Measurements from ENCODE around the gene ZNF611. TPM values are rescaled to one million over a fixed set of nuclear protein-coding genes. Genes with fewer than 3 reads are reported as not detected.
A peak's percentile ranks its signal among the peaks of the same experiment; 100 is the strongest.

ZNF611 gene
- total and polyA plus RNA-seq, 2 experiments from 2014 or later = 10.8 to 21.3 TPM

GRCh38 chr19:52669586-52669985 lies 65.3 kb downstream of the ZNF611 start:
- Histone ChIP-seq H3K9me3 (ENCODE audit: low read depth) (no peaks in the 10 kb centered on the region), H3K4me1 (ENCODE audit: insufficient read depth) (peaks cover 6% of the 10 kb centered on the region), H3K9me2 (replicated peaks; ENCODE audit: insufficient read depth) (no peaks in the 10 kb centered on the region), H3K27me3 (no peaks in the 10 kb centered on the region), H3K27ac (peak overlapping the region; percentile 58), H3K36me3 (replicated peaks; ENCODE audit: insufficient read depth, low read depth) (no peaks in the 10 kb centered on the region), H4K20me1 (ENCODE audit: insufficient read depth, poor library complexity, severe bottlenecking) (no peaks in the 10 kb centered on the region), H3K4me3 (no peak overlapping the region), H2AFZ (no peak overlapping the region), H3K4me2 (no peak overlapping the region), H3K79me2 (peaks cover 51% of the 10 kb centered on the region)
- no peak for TF ChIP-seq CTCF (IDR thresholded peaks at IDR 0.05; ENCODE audit: poor library complexity)
- no peak for TF ChIP-seq EZH2phosphoT487 (IDR thresholded peaks at IDR 0.05; ENCODE audit: low read depth, severe bottlenecking, unreplicated experiment)
- no peak for TF ChIP-seq EZH2 (IDR thresholded peaks at IDR 0.05; ENCODE audit: borderline replicate concordance)
- no peak for DNase-seq (ENCODE audit: low spot score)
- WGBS (ENCODE audit: low lambda C conversion rate, missing lambda C conversion rate) = 92% methylated on average over 5 of the region's 5 CpGs

- 80% methylated on average over 6 of the region's 6 CpGs for WGBS (ENCODE audit: low lambda C conversion rate, missing lambda C conversion rate)
Measured at GRCh38 chr19:52667972-52668371, 66.9 kb downstream of the ZNF611 start.

GRCh38 chr19:52666506-52666905 lies 68.3 kb downstream of the ZNF611 start:
- H3K4me2 ChIP-seq = no peak overlapping the region
- no peaks in the 10 kb centered on the region for H3K36me3 ChIP-seq (replicated peaks; ENCODE audit: insufficient read depth, low read depth)
- H4K20me1 ChIP-seq (ENCODE audit: insufficient read depth, poor library complexity, severe bottlenecking) = no peaks in the 10 kb centered on the region
- no peak for DNase-seq (ENCODE audit: low spot score)
- no peak overlapping the region for H2AFZ ChIP-seq
- H3K9me3 ChIP-seq (ENCODE audit: low read depth) = no peaks in the 10 kb centered on the region
- H3K4me3 ChIP-seq = no peak overlapping the region
- H3K27ac ChIP-seq = peak overlapping the region; percentile 62
- no peaks in the 10 kb centered on the region for H3K9me2 ChIP-seq (replicated peaks; ENCODE audit: insufficient read depth)
- no peak for TF ChIP-seq EZH2 (IDR thresholded peaks at IDR 0.05; ENCODE audit: borderline replicate concordance)
- no peak for TF ChIP-seq EZH2phosphoT487 (IDR thresholded peaks at IDR 0.05; ENCODE audit: low read depth, severe bottlenecking, unreplicated experiment)
- no peak for TF ChIP-seq CTCF (IDR thresholded peaks at IDR 0.05; ENCODE audit: poor library complexity)
- peaks cover 40% of the 10 kb centered on the region for H3K79me2 ChIP-seq
- H3K27me3 ChIP-seq = no peaks in the 10 kb centered on the region
- H3K4me1 ChIP-seq (ENCODE audit: insufficient read depth) = peaks cover 6% of the 10 kb centered on the region

More at GRCh38 chr19:52667972-52668371, 66.9 kb downstream of the ZNF611 start:
- Histone ChIP-seq H3K36me3 (replicated peaks; ENCODE audit: insufficient read depth, low read depth) (no peaks in the 10 kb centered on the region), H3K4me1 (ENCODE audit: insufficient read depth) (peaks cover 6% of the 10 kb centered on the region), H3K79me2 (peaks cover 45% of the 10 kb centered on the region), H3K9me3 (ENCODE audit: low read depth) (no peaks in the 10 kb centered on the region), H3K4me2 (no peak overlapping the region), H3K4me3 (no peak overlapping the region), H3K27me3 (no peaks in the 10 kb centered on the region), H4K20me1 (ENCODE audit: insufficient read depth, poor library complexity, severe bottlenecking) (no peaks in the 10 kb centered on the region), H2AFZ (no peak overlapping the region), H3K9me2 (replicated peaks; ENCODE audit: insufficient read depth) (no peaks in the 10 kb centered on the region), H3K27ac (no peak overlapping the region)
- TF ChIP-seq EZH2 (IDR thresholded peaks at IDR 0.05; ENCODE audit: borderline replicate concordance) (no peak), EZH2phosphoT487 (IDR thresholded peaks at IDR 0.05; ENCODE audit: low read depth, severe bottlenecking, unreplicated experiment) (no peak), CTCF (IDR thresholded peaks at IDR 0.05; ENCODE audit: poor library complexity) (no peak)
- no peak for DNase-seq (ENCODE audit: low spot score)

- Histone ChIP-seq H3K27ac (peak overlapping the region; percentile 82), H3K9me2 (replicated peaks; ENCODE audit: insufficient read depth) (no peaks in the 10 kb centered on the region), H3K4me3 (no peak overlapping the region), H3K36me3 (replicated peaks; ENCODE audit: insufficient read depth, low read depth) (no peaks in the 10 kb centered on the region), H3K9me3 (ENCODE audit: low read depth) (no peaks in the 10 kb centered on the region), H4K20me1 (ENCODE audit: insufficient read depth, poor library complexity, severe bottlenecking) (no peaks in the 10 kb centered on the region), H2AFZ (no peak overlapping the region), H3K4me1 (ENCODE audit: insufficient read depth) (peaks cover 6% of the 10 kb centered on the region), H3K79me2 (peaks cover 32% of the 10 kb centered on the region), H3K4me2 (no peak overlapping the region), H3K27me3 (no peaks in the 10 kb centered on the region)
- WGBS (ENCODE audit: low lambda C conversion rate, missing lambda C conversion rate) = 81% methylated on average over 6 of the region's 6 CpGs
- TF ChIP-seq EZH2phosphoT487 (IDR thresholded peaks at IDR 0.05; ENCODE audit: low read depth, severe bottlenecking, unreplicated experiment) (no peak), CTCF (IDR thresholded peaks at IDR 0.05; ENCODE audit: poor library complexity) (no peak), EZH2 (IDR thresholded peaks at IDR 0.05; ENCODE audit: borderline replicate concordance) (no peak)
- peak; percentile 15 for DNase-seq (ENCODE audit: low spot score)
Measured at GRCh38 chr19:52665529-52665928, 69.3 kb downstream of the ZNF611 start.

Data from hepatocyte (in vitro differentiated cells).